Measurements from ENCODE around the gene NEIL1.
"Not testable (repeated sequence)": the region's sequence is repeated elsewhere in the genome, so short reads cannot be mapped to it uniquely, and the experiment has no call there.

The NEIL1 gene

DNA sequence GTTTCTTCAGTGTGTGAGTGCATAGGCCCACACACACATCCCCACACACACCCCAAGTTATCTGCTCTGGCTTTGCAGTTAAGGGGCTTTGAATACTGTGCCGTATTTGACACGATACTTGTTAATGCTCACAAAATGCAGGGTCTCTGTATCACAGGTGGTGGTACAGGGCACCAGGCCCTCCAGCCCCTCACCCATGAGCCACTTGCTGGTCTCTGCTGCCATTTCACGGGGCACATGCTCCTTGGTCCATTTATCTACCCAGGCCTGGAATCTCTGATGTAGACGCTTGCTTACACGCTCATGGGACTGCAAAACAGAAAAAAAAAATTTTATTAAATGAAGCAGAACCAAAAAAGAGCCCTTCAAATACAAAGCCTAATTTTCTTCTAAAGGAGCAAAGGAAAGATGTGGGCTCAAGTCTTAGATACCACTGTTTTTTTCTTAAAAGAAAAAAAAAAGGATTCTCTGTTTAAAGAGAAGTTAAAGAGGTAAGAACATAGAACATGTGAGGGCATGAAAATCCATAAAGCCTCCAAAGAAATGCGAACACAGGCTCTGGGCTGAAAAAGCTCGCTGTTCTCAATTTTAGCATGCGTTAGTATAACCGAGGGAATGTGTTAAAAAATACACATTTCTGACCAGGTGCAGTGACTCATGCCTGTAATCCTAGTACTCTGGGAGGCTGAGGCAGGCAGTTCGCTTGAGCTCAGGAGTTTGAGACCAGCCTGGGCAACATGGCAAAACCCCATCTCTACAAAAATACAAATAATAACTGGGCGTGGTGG lies 25.3 kb downstream of the NEIL1 start:
- no peak for DNase-seq (ENCODE audit: low spot score)

DNA sequence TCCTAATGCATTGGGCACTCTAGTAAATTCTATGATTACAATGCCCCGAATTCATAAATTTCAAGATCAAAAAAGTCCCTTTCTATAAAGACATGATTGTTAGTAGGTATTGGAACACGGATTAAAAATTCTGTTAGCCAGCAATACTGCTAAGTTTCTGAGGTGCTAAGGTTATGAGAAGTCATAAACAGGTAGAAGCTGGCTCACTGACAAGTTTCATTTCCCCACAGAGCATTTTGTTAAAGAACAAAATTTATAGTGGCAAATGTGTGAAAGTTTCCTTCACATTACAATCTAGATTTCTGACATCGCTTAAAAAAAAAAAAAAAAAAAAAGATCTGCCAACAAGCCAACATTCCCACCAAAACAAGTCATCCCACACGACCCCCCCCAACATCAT lies 33.9 kb downstream of the NEIL1 start:
- DNase-seq (ENCODE audit: low spot score) = no peak

DNA sequence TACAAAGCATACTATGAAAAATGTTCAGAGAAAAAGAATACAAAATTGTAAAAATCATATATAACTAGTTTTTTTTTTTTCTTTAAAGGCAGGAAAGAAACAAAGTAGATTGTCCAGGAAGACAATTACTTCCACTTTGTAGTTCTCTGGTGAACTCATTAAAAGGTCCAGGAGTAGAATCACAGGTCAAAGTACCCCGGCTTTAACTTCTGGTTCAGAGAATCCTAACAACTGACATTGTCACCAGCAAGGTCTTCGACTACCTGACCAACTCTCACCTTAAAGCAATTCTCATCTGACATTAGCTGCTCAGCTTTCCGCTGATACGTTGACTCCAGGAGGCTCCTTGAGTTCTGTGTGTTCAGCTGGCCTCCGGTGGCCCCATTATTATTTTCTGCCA lies 37.1 kb downstream of the NEIL1 start:
- not testable (repeated sequence) for DNase-seq (ENCODE audit: low spot score)

DNA sequence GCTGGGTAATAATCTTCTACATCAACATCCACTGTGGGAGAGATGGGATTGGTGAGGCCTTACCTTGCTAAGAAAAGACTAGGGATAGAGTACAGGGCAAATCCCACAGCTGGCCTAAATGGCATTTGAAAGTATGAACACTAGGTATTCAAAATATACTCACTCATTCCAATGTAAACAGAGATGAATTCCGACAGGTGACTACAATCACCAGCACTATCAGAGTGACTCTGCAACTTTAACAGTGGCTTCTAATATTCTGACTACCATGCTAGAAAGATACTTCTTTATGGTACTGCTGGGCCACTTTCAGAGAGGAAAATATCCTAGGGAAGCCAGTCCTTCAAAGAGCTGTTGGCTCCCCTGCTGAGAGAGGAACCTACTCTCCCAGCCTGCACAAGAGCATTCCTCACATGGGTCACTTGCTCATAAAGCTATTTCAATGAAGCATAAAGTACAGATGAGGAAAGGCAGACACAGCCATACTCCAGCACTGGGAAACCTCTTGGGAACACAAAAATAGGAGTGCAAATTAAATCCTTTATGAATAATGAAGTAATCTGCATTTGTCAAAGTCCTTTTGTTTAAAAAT lies 43.0 kb downstream of the NEIL1 start:
- no peak for DNase-seq (ENCODE audit: low spot score)

DNA sequence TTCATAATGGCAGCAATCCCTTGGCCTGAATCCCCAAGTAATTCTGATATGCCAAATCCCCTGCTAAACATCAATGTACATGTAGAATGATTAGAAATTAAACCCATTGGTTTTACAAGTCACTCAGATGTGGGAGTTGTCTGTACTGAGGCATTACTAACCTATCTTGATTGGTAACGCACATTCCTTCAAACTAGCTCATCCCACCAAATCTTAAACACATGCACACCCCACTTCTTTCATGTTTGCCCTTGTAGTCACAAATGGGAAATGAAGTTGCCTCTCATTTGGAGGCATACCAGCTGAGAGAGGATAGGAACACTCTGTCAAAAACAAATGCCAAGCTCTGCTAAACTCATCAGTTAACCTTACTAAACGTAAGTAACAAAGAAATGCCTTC lies 50.7 kb downstream of the NEIL1 start:
- no peak for DNase-seq (ENCODE audit: low spot score)

DNA sequence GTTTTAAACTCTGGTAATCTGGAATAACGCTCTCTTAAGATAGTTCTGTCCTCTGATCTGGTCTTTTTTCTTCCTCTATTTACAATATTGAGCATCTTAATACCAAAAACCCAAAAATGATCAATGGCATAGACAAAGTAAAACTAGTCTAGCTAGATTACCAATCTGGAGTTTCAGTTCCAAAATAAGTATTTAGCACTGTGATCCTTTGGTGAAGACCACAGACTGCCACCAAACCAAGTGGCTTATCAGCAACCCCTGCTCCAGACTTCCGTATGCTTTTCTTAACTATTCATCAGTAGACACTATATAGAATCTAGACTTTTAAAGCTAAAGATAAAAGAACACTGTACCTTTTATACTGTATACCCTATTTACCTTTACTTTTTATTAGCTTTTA lies 57.1 kb downstream of the NEIL1 start:
- no peak for DNase-seq (ENCODE audit: low spot score)

Measured in globus pallidus (tissue), 1 donor.